ENCODE results near the gene CACNA1C. TPM values are rescaled to one million over a fixed set of nuclear protein-coding genes. Genes with fewer than 3 reads are reported as not detected.

CACNA1C gene
- total and polyA plus RNA-seq, 2 donors, result 0.71 TPM

DNA sequence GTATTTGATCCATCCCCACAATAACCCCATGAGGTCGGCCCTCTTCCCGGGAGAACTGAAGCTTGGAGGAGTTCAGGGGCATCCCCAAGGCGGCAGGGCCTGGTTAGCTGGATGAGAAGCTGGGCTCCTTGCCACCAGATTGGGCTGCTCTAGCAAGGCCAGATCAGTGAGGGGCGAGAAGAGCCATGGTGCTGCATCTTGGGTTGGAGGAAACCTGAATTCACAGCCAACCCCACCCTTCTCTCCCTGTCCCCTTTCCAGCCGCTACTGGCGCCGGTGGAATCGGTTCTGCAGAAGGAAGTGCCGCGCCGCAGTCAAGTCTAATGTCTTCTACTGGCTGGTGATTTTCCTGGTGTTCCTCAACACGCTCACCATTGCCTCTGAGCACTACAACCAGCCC is 513.4 kb downstream of the CACNA1C start:
- no peaks in the 10 kb centered on the region for H3K36me3 ChIP-seq (ENCODE audit: control insufficient read depth in 2 of 2, insufficient read depth in 2 of 2, low read length in 1 of 2)
- no peak for DNase-seq (ENCODE audit: low read depth in 6 of 9, low spot score in 9 of 9)
- no peaks in the 10 kb centered on the region for H3K9me3 ChIP-seq (ENCODE audit: control insufficient read depth in 2 of 2, insufficient read depth in 1 of 2, low read length in 1 of 2)
- no peaks in the 10 kb centered on the region for H3K4me1 ChIP-seq (ENCODE audit: control insufficient read depth in 2 of 2, insufficient read depth in 2 of 2, low read length in 2 of 2)
- H3K4me3 ChIP-seq (ENCODE audit: low read length in 2 of 2), result no peak overlapping the region
- H3K27ac ChIP-seq (ENCODE audit: low read depth in 1 of 2, low read length in 1 of 2), result no peak overlapping the region
- no peaks in the 10 kb centered on the region for H3K27me3 ChIP-seq (ENCODE audit: control insufficient read depth in 2 of 2, insufficient read depth in 1 of 2, low read length in 1 of 2)
- WGBS, result 97% methylated on average over 12 of the region's 12 CpGs

DNA sequence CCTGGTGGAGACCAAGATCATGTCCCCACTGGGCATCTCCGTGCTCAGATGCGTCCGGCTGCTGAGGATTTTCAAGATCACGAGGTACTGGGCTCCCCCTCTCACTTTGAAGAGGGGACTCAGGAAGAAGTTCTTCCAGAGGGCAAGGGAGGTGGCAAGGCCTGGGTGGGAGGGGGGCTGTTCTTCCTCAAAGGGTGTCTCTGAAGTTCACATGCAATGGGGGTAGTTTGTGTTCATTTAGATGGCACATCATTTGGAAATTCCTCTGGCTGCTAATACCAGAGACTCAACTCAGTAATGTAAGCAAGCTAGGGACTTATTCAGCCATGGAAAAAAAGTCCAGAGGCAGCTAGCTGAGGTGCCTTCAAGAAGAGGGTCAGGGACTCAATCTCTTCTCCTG is 514.9 kb downstream of the CACNA1C start:
- Histone ChIP-seq H3K4me3 (ENCODE audit: low read length in 2 of 2) (no peak overlapping the region), H3K9me3 (ENCODE audit: control insufficient read depth in 2 of 2, insufficient read depth in 1 of 2, low read length in 1 of 2) (no peaks in the 10 kb centered on the region), H3K4me1 (ENCODE audit: control insufficient read depth in 2 of 2, insufficient read depth in 2 of 2, low read length in 2 of 2) (no peaks in the 10 kb centered on the region), H3K27ac (ENCODE audit: low read depth in 1 of 2, low read length in 1 of 2) (no peak overlapping the region), H3K36me3 (ENCODE audit: control insufficient read depth in 2 of 2, insufficient read depth in 2 of 2, low read length in 1 of 2) (no peaks in the 10 kb centered on the region), H3K27me3 (ENCODE audit: control insufficient read depth in 2 of 2, insufficient read depth in 1 of 2, low read length in 1 of 2) (no peaks in the 10 kb centered on the region)
- no peak for DNase-seq (ENCODE audit: low read depth in 6 of 9, low spot score in 9 of 9)
- 97% methylated on average over 4 of the region's 4 CpGs for WGBS

DNA sequence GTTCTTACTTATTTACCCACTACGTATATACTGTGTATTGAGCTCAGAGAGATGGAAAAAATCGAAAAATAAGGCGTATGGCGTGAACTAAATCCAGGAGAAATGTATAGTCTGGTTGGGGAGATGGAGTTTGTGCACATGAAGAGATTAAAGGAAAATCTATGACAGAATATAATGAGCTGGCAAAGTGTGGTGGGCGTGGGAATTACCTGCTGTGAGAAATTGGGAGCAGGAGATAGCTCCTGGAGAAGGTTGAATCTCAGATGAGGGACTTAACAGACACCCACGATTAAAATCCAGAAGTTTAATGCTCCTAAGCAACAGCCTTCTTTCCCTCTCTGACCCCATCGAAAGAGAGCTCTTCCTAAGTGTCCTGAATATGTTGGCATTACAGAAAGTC is 517.8 kb downstream of the CACNA1C start:
- Histone ChIP-seq H3K27me3 (ENCODE audit: control insufficient read depth in 2 of 2, insufficient read depth in 1 of 2, low read length in 1 of 2) (no peaks in the 10 kb centered on the region), H3K36me3 (ENCODE audit: control insufficient read depth in 2 of 2, insufficient read depth in 2 of 2, low read length in 1 of 2) (no peaks in the 10 kb centered on the region), H3K4me3 (ENCODE audit: low read length in 2 of 2) (no peak overlapping the region), H3K27ac (ENCODE audit: low read depth in 1 of 2, low read length in 1 of 2) (no peak overlapping the region), H3K4me1 (ENCODE audit: control insufficient read depth in 2 of 2, insufficient read depth in 2 of 2, low read length in 2 of 2) (no peaks in the 10 kb centered on the region), H3K9me3 (ENCODE audit: control insufficient read depth in 2 of 2, insufficient read depth in 1 of 2, low read length in 1 of 2) (no peaks in the 10 kb centered on the region)
- no peak for DNase-seq (ENCODE audit: low read depth in 6 of 9, low spot score in 9 of 9)
- 97% methylated on average over 7 of the region's 7 CpGs for WGBS

DNA sequence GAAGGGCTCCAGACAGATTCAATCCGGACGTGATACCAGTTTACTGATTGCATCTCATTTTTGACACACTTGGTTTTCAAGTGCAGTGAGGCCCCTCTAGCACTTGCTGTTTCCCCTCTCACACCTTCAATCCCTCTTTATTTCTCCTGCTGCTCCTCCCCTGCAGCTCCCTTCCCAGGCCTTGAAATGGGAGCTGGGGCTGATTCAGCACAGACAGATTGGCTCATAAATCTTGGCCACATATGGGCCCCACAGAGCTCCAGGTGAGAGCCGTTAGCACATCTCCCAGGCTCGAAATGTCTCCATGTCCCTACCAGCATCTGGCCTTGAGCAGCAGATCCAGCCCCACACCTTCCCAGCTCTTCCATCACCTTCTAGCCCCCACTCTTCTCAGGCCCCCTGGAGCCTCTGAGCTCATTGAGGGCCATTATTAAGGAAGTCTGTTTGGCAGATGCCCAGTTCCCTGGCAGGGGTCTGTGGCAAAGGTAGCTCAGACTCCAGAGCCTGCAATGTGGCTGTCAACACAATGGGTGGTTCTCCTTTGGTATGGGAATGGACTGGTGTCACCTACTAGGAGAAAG is 521.7 kb downstream of the CACNA1C start:
- H3K4me3 ChIP-seq (ENCODE audit: low read length in 2 of 2), result no peak overlapping the region
- no peak overlapping the region for H3K27ac ChIP-seq (ENCODE audit: low read depth in 1 of 2, low read length in 1 of 2)
- H3K9me3 ChIP-seq (ENCODE audit: control insufficient read depth in 2 of 2, insufficient read depth in 1 of 2, low read length in 1 of 2), result no peaks in the 10 kb centered on the region
- DNase-seq (ENCODE audit: low read depth in 6 of 9, low spot score in 9 of 9), result no peak
- 96% methylated on average over 4 of the region's 4 CpGs for WGBS
- H3K36me3 ChIP-seq (ENCODE audit: control insufficient read depth in 2 of 2, insufficient read depth in 2 of 2, low read length in 1 of 2), result no peaks in the 10 kb centered on the region
- H3K4me1 ChIP-seq (ENCODE audit: control insufficient read depth in 2 of 2, insufficient read depth in 2 of 2, low read length in 2 of 2), result no peaks in the 10 kb centered on the region
- H3K27me3 ChIP-seq (ENCODE audit: control insufficient read depth in 2 of 2, insufficient read depth in 1 of 2, low read length in 1 of 2), result no peaks in the 10 kb centered on the region

DNA sequence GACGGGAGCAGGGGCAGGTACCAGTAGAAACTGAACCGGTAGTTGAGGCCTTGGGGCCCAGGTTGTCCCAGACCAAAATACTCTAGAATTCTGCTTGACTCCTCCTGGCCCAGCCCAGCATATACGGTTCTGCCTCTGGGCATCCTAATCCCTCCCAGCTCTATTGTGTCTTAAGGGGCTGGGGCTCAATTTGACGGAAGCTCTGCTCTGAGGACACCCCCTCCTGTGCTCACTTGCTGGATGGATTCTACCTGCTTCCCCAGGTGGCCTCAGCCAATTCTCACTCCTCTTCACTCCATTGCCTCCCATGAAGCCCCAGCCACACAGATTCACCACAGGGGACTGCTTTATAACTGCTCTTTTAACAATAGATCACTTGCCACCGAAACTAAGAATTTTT is 522.5 kb downstream of the CACNA1C start:
- Histone ChIP-seq H3K27ac (ENCODE audit: low read depth in 1 of 2, low read length in 1 of 2) (no peak overlapping the region), H3K9me3 (ENCODE audit: control insufficient read depth in 2 of 2, insufficient read depth in 1 of 2, low read length in 1 of 2) (no peaks in the 10 kb centered on the region), H3K27me3 (ENCODE audit: control insufficient read depth in 2 of 2, insufficient read depth in 1 of 2, low read length in 1 of 2) (no peaks in the 10 kb centered on the region), H3K4me1 (ENCODE audit: control insufficient read depth in 2 of 2, insufficient read depth in 2 of 2, low read length in 2 of 2) (no peaks in the 10 kb centered on the region), H3K4me3 (ENCODE audit: low read length in 2 of 2) (no peak overlapping the region), H3K36me3 (ENCODE audit: control insufficient read depth in 2 of 2, insufficient read depth in 2 of 2, low read length in 1 of 2) (no peaks in the 10 kb centered on the region)
- WGBS, result 96% methylated on average over 5 of the region's 5 CpGs
- DNase-seq (ENCODE audit: low read depth in 6 of 9, low spot score in 9 of 9), result no peak

DNA sequence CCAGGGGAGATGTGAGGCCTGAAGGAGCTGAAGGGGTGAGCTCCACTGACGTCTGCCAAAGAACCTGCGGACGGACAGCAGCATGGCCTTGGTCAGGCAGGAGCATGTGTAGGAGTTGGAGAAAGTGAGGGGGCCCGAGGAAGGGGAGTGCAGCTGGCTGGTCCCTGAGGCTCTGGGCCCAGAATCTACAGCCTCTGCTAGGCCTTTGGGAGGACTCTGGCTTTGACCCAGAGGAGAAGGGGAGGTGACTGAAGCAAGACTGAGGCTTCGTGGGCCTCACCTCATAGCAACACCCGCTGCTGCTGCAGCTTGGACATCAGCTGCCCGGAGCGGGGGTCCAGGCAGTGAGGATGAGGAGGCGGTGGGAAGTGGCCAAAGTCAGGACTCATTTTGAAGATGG is 525.4 kb downstream of the CACNA1C start:
- Histone ChIP-seq H3K27me3 (ENCODE audit: control insufficient read depth in 2 of 2, insufficient read depth in 1 of 2, low read length in 1 of 2) (peaks cover 0 to 5% of the 10 kb centered on the region in 2 donors), H3K4me1 (ENCODE audit: control insufficient read depth in 2 of 2, insufficient read depth in 2 of 2, low read length in 2 of 2) (no peaks in the 10 kb centered on the region), H3K4me3 (ENCODE audit: low read length in 2 of 2) (no peak overlapping the region), H3K27ac (ENCODE audit: low read depth in 1 of 2, low read length in 1 of 2) (no peak overlapping the region), H3K36me3 (ENCODE audit: control insufficient read depth in 2 of 2, insufficient read depth in 2 of 2, low read length in 1 of 2) (no peaks in the 10 kb centered on the region), H3K9me3 (ENCODE audit: control insufficient read depth in 2 of 2, insufficient read depth in 1 of 2, low read length in 1 of 2) (no peaks in the 10 kb centered on the region)
- WGBS, result 96% methylated on average over 9 of the region's 9 CpGs
- no peak for DNase-seq (ENCODE audit: low read depth in 6 of 9, low spot score in 9 of 9)

DNA sequence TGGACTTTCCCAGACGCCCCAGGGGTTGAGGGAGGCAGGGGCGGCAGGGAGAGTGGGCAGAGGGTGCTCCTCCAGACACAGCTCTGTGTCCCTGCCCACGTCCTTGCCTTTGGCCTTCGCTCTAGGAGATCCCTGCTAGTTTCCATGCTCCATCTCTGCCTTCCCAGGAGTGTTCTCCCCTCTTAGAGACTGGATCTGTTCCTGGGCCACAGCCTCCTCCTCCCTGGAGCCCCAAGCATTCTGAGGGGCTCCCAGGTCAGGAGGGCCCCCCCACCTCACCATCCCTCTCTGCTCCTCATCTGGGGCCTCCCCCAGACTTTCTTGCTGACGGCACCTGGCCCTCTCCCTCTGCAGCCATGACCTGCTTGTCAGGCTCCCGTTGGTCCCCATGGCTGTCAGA is 526.0 kb downstream of the CACNA1C start:
- Histone ChIP-seq H3K4me3 (ENCODE audit: low read length in 2 of 2) (no peak overlapping the region), H3K27ac (ENCODE audit: low read depth in 1 of 2, low read length in 1 of 2) (no peak overlapping the region), H3K4me1 (ENCODE audit: control insufficient read depth in 2 of 2, insufficient read depth in 2 of 2, low read length in 2 of 2) (no peaks in the 10 kb centered on the region), H3K9me3 (ENCODE audit: control insufficient read depth in 2 of 2, insufficient read depth in 1 of 2, low read length in 1 of 2) (no peaks in the 10 kb centered on the region), H3K36me3 (ENCODE audit: control insufficient read depth in 2 of 2, insufficient read depth in 2 of 2, low read length in 1 of 2) (no peaks in the 10 kb centered on the region), H3K27me3 (ENCODE audit: control insufficient read depth in 2 of 2, insufficient read depth in 1 of 2, low read length in 1 of 2) (peaks cover 0 to 11% of the 10 kb centered on the region in 2 donors)
- WGBS, result 96% methylated on average over 6 of the region's 6 CpGs
- DNase-seq (ENCODE audit: low read depth in 6 of 9, low spot score in 9 of 9), result no peak

DNA sequence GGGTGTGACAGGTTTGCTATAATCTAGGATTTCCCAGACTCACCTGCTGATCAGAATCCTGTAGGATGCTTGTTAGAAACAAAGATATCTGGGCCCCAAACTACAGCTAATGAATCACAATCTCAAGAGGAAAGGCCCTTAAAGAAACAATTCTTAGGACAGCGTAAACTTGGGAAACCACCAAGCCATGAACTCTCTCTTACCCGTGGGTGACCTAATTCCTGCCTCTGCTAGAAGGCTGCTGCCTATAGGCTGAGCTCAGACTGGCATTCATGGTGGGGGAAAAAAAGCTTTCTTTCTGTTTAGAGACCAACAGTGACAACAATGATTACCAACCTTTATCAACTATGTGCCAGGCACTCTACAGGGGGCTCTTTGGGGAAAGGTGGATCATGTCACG is 528.0 kb downstream of the CACNA1C start:
- no peak overlapping the region for H3K4me3 ChIP-seq (ENCODE audit: low read length in 2 of 2)
- peaks cover 0 to 17% of the 10 kb centered on the region in 2 donors for H3K27me3 ChIP-seq (ENCODE audit: control insufficient read depth in 2 of 2, insufficient read depth in 1 of 2, low read length in 1 of 2)
- H3K27ac ChIP-seq (ENCODE audit: low read depth in 1 of 2, low read length in 1 of 2), result no peak overlapping the region
- no peaks in the 10 kb centered on the region for H3K36me3 ChIP-seq (ENCODE audit: control insufficient read depth in 2 of 2, insufficient read depth in 2 of 2, low read length in 1 of 2)
- H3K9me3 ChIP-seq (ENCODE audit: control insufficient read depth in 2 of 2, insufficient read depth in 1 of 2, low read length in 1 of 2), result no peaks in the 10 kb centered on the region
- WGBS, result 77% methylated on average over 3 of the region's 3 CpGs
- no peaks in the 10 kb centered on the region for H3K4me1 ChIP-seq (ENCODE audit: control insufficient read depth in 2 of 2, insufficient read depth in 2 of 2, low read length in 2 of 2)
- DNase-seq (ENCODE audit: low read depth in 6 of 9, low spot score in 9 of 9), result no peak

DNA sequence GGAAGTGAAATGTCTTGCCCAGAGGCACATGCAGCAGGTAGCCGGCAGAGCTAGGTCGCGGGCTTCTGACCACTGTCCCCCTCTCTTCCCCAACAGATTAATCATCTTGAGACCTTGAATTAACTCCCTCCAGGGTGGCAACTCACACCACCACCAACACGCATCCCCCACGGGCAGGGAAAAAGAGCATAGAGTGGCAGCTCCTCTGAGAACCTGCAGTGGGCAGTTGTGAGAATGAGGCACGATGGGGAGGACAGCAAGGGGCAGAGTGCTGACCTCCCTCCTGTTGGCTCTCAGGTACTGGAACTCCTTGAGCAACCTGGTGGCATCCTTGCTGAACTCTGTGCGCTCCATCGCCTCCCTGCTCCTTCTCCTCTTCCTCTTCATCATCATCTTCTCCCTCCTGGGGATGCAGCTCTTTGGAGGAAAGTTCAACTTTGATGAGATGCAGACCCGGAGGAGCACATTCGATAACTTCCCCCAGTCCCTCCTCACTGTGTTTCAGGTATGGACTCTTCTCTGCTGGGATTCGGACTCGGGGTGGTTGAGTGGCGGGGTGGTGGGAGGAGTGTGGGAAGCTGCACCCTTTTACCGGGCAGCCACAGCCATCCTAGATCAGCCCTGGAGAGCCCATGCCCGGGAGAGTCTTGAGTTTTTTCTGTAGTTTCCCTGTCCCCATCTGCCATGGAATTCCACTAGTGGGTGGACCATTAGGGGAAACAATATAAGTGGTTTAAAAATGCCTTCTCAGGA is 528.7 kb downstream of the CACNA1C start:
- Histone ChIP-seq H3K36me3 (ENCODE audit: control insufficient read depth in 2 of 2, insufficient read depth in 2 of 2, low read length in 1 of 2) (no peaks in the 10 kb centered on the region), H3K27me3 (ENCODE audit: control insufficient read depth in 2 of 2, insufficient read depth in 1 of 2, low read length in 1 of 2) (peaks cover 0 to 17% of the 10 kb centered on the region in 2 donors), H3K9me3 (ENCODE audit: control insufficient read depth in 2 of 2, insufficient read depth in 1 of 2, low read length in 1 of 2) (no peaks in the 10 kb centered on the region), H3K4me3 (ENCODE audit: low read length in 2 of 2) (no peak overlapping the region), H3K27ac (ENCODE audit: low read depth in 1 of 2, low read length in 1 of 2) (no peak overlapping the region), H3K4me1 (ENCODE audit: control insufficient read depth in 2 of 2, insufficient read depth in 2 of 2, low read length in 2 of 2) (peaks cover 0 to 2% of the 10 kb centered on the region in 2 donors)
- no peak for DNase-seq (ENCODE audit: low read depth in 6 of 9, low spot score in 9 of 9)
- 90% methylated on average over 15 of the region's 15 CpGs for WGBS

Measured in thymus (tissue), 11 donors.